Stimulated activated CD4-positive, alpha-beta T cell treated with anti-CD3 and anti-CD28 coated beads, Interleukin-12 subunit alpha, Interleukin-12 subunit beta, amount 100 ng/mL, for 48 hours (primary cell): Measurements from ENCODE around the gene DNAJB14.

ENCODE experiments used
- DNase-seq, 3 donors: peaks; one replicate each; pipeline ENCODE4 v3.0.0-alpha.2; 2020; ENCODE audit warnings: low read depth in 2 of 3, low spot score in 1 of 3

DNAJB14 gene

DNA sequence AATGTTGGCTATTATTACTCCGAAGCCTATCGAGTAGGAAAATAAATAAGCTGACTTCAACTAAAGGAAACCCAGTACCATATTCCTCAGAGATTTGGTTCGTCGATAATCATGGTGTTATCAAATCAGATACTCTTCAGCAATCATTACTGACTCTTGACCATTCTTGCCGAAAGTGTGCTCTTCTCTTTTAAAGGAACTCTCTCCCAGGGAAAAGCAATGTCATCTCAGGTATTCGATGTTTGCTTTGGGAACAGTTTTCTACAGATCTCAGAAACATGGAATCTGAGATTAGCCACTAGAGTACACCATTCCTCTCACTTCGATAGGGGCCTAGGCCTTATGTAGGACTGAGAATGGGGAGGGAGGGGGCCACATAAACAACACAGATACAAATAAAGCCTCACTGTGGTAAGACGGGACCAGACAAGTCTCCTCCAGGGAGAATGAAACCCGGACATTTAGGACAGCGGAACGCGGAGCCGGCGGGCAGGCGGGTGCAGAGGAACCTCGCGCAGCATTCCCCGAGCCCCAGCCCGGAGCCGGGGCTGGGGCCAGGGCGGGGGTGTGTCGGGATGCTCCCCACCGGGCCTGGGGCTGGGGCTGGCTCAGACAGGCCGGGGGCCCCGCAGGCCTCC lies 581 bp downstream of the DNAJB14 start:
- DNase-seq, result peak in 1 of 3 donors; percentile 32

DNA sequence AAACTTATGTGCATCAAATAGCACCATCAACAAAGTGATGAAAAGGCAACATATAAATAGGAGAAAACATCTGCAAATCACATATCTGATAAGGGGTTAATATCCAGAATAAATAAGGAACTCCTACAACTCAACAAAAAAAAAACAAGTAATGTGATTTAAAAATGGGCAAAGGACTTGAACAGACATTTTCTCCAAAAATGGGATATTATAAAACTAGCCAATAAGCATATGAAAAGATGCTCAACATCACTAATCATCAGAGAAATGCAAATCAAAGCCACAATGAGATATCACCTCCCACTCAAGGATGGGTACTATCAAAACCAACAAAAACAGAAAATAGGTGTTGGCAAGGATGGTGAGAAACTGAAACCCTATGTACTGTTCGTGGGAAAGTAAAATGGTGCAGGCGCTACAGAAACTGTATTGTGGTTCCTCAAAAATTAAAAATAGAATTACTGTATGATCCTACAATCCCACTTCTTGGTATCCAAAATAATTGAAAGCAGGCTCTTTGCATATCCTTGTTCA lies 2.4 kb downstream of the DNAJB14 start:
- DNase-seq, result no peak

DNA sequence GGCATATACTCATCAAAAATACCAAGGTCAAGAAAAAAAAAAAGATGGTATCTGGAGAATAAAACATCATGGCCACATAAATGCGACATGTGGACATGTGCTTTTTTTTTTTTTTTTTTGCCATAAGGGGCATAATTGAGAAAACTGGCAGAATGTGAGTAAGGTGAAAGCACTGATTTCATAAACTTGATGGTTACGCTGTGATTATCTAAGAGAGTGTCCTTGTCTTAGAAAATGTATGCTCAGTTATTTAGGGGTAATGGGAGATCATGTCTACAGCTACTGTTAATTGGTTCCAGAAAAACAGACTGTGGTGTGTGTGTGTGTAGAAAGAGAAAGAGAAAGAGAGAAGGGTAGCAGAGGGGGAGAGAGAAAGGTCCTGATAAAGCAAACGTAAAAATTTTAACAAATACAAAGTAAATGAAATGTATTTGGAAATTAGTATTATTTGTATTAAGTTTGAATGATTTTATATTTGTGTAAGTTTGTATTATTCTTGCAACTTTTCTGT lies 8.1 kb downstream of the DNAJB14 start:
- DNase-seq, result no peak

DNA sequence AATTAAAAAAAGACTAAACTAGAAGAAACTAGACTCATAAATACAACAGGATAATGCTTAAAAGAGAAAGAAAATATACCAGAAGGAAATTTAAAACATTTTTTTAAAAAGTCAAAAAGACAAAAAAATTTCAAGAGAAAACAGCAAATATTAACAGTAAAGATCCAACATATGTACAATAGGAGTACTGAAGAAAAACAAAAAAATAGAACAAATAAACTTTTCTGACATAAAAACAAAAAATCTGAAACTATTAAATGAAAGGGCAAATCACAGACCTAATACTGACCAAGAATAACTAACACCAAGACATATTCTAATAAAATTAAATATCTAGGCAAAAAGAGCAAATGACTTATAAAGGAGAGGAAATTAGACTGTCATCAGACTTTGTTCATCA lies 11.5 kb downstream of the DNAJB14 start:
- no peak for DNase-seq

GRCh38 chr4:99927566-99927965 lies 18.9 kb downstream of the DNAJB14 start:
- no peak for DNase-seq

DNA sequence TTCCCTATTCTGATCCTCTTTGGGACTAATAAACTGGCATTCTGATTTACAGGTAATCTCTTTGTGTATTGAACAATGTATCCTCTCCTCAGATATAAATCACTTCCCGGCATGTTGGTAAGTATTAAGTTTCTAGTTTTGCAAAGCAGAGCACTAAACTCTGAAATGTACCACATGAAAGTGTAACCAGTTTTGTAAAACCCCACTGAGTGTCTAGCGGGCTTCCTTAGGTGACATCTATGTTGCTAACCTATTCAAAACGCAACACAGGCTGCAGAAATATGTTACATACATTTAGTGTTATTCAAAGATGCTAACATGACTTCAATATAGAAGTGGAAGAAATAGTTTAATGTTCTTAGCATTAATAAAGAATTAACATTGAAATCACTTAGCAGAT lies 25.2 kb downstream of the DNAJB14 start:
- no peak for DNase-seq

DNA sequence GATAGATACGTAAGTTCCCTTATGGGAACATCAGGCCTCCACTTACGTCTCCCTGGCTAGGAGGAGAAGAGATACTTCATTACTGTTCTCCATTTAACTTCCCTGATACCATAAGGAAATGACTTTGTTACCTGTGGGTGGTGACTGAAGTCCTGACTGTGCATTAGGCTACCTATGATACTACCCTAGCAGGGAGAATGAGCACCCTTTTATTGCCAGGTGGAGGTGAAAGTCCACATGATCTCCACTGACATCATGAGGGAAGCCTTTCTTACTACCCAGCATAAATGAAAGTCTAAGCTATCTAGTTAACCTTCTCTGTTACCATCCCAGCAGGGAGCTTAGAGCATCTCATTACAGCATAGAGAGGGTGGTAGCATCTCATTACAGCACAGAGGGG lies 27.8 kb downstream of the DNAJB14 start:
- no peak for DNase-seq

- no peak for DNase-seq
Measured at GRCh38 chr4:99917575-99917974, 28.8 kb downstream of the DNAJB14 start.

DNA sequence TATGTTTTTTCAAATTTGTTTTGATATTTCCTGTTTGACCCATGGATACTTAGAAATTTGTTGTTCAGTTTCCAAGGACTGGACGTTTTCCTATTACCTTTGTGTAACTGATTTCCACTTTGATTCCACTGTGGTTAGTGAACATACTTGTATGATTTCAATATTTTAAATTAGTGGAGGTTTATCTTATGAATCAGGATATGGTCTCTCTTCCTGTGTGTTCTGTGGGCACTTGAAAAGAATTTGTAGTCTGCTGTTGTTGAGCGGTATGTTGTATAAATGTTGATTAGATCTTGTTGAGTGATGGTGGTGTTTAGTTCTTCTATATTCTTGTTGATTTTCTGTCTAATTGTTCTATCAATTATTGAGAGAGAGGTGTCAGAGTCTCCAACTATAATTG lies 31.0 kb downstream of the DNAJB14 start:
- no peak for DNase-seq

GRCh38 chr4:99894998-99895397 lies 51.4 kb downstream of the DNAJB14 start:
- no peak for DNase-seq

DNA sequence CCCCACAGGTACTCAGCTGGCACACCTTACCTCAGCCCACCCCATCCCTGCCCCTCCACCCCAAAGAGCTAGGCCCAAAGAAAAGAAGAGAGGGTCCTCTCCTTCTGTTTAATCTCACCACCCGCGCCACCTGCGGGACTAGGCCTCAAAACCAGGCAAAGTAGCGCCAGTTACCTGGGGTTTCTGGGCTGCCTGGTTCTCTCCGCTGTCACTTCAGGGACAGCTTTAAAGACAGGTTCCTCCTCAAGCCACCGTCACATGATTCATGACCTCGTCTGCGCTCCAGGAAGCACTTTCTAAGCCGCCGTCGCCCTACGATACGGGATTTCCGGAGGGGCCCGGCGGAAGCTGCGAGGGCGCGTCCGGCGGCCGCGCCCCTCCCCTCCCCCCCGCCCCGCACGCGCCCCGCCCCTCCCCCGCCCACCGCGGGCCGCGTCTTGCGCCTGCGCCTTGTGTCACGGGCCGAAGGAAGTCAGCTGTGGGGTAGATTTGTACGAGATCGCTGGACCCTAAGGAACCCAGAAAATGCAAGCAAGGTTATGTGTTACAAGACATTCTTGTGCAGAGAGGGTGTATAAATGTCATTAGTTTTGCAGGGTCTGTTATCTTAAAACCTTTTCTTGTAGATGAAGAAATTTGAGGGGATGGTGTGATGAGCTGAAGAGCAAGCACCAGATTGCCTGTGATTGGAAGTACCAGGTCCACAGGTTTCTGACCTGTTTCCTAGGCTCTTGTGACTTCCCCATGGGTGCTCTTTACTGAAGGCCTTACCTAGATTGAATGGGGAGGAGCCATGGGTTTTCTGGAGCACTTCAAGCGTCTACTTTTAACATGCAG lies 52.0 kb downstream of the DNAJB14 start, which contains the start of gene LAMTOR3:
TSS of gene LAMTOR3 (minus strand) at position 267 of the 837 bp plus-strand sequence. CDS start 464 bp downstream, outside the sequence.
- DNase-seq, result peak; percentile 79 to 86 (median 81)

- no peak for DNase-seq
Measured at GRCh38 chr4:99893839-99894160, 52.6 kb downstream of the DNAJB14 start.

GRCh38 chr4:99893029-99893428 lies 53.4 kb downstream of the DNAJB14 start:
- DNase-seq, result no peak

DNA sequence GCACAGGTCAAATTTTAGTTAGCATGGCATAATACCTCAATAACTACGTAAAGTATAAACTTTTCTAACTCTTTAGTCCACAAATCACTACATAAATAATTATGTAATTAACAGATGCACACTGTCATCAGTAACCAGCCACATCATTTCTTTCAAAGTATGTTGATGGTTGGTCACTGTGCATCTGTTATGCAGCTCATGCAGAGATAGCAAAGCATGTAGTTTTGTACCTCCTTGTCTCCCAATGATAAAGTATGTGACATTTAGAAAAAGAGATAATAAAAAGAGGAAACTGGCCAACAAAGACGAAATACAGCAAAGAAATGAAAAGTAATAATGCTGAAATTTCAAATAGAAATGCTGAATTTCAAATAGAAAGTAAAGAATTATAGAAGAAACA lies 55.1 kb downstream of the DNAJB14 start:
- DNase-seq, result no peak

- DNase-seq, result no peak
Measured at GRCh38 chr4:99887837-99888236, 58.6 kb downstream of the DNAJB14 start.

- no peak for DNase-seq
Measured at GRCh38 chr4:99886146-99886545, 60.3 kb downstream of the DNAJB14 start.

- DNase-seq, result no peak
Measured at GRCh38 chr4:99885687-99886086, 60.7 kb downstream of the DNAJB14 start.

DNA sequence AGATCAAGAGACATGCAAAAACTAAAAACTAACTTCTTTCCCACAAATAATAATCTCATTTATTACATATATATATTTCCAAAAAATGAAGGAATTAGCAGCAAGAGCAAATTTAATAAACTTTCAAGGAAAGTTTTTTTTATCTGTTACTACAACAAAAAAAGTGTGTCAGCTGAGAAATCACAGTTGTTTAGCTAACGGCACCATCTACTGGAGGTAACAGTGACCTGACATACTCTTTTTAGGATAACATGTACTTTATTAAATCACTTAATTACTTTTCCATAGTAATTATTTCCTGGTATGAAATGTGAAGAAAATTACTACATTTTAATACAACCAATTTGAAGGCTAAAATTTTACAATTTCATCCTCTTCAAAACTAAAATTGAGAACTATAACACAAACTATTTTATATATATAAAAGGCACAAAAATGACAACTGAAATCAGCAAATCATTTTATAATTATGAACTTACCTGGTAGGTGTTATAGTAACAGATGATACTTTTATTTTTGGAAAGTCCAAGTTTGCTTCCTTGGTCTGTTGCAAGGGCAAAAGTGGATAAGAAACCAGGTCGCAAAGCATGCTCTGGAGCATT lies 61.3 kb downstream of the DNAJB14 start:
- DNase-seq, result peak in 1 of 3 donors; percentile 30

DNA sequence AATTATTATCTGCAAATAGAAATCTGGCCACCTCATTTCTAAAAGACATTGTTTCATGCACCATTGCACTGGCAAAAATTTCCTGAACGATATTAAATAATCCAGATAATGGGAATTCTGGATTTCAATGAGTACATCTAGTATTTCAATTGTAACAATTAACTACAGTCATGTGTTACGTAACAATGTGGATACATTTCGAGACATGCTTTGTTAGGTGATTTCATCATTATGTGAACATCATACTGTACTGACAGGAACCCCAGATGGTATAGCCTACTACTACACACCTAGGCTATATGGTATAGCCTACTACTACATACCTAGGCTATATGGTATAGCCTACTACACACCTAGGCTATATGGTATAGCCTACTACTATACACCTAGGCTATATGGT lies 67.0 kb downstream of the DNAJB14 start:
- no peak for DNase-seq

GRCh38 chr4:99878604-99879003 lies 67.8 kb downstream of the DNAJB14 start:
- DNase-seq, result no peak

- DNase-seq, result no peak
Measured at GRCh38 chr4:99876946-99877345, 69.5 kb downstream of the DNAJB14 start.

GRCh38 chr4:99875071-99875470 lies 71.3 kb downstream of the DNAJB14 start:
- DNase-seq, result no peak
